Measurements from ENCODE around the gene SLC35G2. TPM values are rescaled to one million over a fixed set of nuclear protein-coding genes. Genes with fewer than 3 reads are reported as not detected.
"Not testable (repeated sequence)": the region's sequence is repeated elsewhere in the genome, so short reads cannot be mapped to it uniquely, and the experiment has no call there.

SLC35G2 gene
- total RNA-seq, 1 donor from 2014 or later: 0.48 TPM

DNA sequence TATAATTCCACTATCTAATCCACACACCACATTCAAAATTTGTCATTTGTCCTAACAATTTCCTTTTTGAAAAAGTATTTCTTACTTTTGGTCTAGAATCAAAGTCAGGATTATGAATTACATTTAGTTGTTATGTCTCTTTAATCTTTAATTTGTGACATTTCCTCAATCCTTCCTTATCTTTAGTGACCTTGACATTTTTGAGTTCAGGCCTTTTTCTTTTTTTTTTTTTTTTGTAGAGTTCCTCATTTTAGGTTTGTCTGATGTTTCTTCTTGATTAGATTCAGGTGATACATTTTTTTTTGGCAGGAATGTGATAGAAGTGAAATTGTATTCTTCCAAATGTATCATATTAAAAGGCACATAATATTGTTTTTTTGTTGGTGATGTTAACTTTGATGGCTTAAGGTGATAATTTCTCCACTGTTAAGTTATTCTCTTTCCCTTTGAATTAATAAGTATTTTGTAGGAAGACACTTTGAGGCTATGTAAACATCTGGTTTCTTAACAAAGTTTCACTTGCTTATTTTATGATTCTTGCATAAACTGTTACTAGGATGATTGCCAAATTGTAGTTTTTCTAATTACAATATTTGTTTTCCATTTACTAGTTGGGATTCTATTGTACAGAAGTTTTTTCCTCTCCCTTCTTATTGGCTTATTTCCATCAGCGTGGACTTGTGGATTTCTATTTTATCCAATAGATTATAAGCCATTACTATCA is 16.3 kb downstream of the SLC35G2 start:
- intact Hi-C loops (cut with micrococcal nuclease): no loop called here

GRCh38 chr3:136835813-136836510 is 17.0 kb downstream of the SLC35G2 start:
- intact Hi-C loops (cut with micrococcal nuclease): no loop called here

DNA sequence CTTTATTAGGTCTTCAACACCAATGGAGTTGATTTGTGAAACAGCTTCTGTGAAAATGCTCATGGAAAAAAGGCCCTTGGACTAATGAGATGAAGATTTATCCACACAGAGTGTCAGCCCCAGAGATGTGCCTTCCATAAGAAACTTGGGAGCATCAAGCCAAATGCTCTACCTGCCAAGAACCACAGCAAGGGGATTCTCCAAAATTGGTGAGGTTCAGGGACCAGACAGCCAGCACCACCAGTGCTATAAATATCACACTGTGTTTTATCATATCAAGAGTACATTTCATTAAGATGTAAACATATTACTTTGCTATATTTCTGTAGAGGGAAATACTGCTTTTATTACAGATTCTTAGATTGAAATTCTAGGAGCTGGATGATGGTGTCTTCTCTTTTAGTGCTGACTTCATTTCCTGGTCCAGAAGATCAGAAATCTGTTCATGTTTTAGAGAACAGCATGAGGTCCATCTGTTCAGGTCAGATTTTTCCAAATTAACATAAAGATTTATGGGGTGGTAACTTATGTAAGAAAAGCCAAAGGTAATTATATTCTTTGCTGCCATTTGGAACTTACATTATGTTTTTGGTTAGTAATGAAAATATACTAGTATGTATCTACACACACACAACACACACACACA is 17.7 kb downstream of the SLC35G2 start:
- intact Hi-C loops (cut with micrococcal nuclease): no loop called here

GRCh38 chr3:136838641-136839555 is 20.0 kb downstream of the SLC35G2 start:
- intact Hi-C loops (cut with micrococcal nuclease): loop anchor here (1.0 kb wide), 1 partner anchor 23 kb away; the partner anchor contains the start of gene NCK1

DNA sequence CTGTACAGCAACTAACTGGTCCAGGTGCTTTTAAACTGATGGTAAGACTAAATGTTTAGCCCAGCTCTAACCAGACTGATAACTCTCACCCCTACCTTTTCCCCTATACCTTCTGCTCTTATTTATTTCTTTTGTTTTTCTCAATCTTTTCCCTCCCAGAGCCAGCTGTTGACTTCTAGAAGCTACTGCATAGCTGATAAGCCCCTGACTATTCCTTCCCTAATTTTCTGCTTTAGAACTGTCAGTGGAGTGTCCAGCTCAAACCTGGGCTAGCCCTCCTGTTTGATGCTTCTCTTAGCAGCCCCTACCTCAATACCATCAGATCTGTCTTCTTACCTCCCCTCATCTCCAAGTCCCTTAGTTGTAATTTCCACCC is 20.6 kb downstream of the SLC35G2 start:
- intact Hi-C loops (cut with micrococcal nuclease): loop anchor here (1.0 kb wide), 1 partner anchor 23 kb away; the partner anchor contains the start of gene NCK1

DNA sequence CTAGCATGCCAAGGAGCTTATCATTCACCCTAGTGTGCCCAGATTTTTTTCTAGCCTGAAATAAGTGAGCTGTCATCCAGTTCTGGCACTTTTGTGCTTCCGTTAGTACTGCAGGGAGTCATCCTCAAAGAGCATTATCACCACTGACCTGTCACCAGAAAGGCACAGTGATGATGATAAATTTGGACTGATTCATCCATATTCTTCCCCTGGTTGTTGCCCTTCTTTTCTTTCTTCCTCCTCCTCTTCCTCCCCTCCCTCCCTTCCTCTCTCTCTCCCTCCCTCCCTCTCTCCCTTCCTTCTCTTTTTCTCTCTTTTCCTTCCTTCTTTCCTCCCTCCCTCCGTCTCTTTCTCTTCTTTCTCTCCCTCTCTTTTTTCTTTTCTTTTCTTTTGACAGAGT is 21.3 kb downstream of the SLC35G2 start:
- intact Hi-C loops (cut with micrococcal nuclease): no loop called here

DNA sequence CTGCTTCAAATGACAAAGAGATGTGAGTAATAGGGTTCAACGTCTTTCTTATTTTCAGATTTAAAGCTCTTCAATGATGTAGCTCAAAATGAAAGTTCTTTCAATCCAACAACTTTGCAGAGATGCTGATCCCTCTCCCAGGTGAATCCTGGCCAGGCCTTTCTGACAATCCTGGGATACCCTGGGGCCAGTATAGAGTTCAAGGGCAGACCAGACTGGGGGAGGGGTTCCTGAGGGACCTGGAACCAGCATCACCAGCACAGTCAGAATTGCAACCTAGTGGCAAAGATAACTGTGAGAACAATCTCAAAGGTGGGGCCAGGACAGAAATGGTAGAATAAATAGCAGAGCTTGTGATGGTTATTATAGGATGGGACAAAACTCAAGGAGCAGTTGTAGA is 23.4 kb downstream of the SLC35G2 start:
- intact Hi-C loops (cut with micrococcal nuclease): no loop called here

DNA sequence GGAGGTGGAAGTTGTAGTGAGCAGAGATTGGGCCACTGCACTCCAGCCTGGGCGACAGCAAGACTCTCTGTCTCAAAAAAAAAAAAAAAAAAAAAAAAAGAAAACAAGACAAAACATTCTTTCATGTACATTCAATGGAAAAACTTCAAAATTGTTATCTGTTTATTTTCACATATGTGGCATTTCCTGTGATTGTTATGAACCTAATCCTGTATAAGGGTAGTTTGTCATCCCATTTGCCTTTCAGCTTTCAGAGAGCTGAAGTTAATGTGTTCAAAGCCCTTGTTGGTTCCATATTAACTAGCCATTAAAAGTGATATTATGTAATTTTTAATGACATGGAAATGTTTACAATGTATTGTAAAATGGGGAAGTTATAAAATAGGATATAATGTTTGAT is 25.8 kb downstream of the SLC35G2 start:
- intact Hi-C loops (cut with micrococcal nuclease): no loop called here

- intact Hi-C loops (cut with micrococcal nuclease): no loop called here
These were observed 33.3 kb downstream of the SLC35G2 start for GRCh38 chr3:136852180-136852579.

DNA sequence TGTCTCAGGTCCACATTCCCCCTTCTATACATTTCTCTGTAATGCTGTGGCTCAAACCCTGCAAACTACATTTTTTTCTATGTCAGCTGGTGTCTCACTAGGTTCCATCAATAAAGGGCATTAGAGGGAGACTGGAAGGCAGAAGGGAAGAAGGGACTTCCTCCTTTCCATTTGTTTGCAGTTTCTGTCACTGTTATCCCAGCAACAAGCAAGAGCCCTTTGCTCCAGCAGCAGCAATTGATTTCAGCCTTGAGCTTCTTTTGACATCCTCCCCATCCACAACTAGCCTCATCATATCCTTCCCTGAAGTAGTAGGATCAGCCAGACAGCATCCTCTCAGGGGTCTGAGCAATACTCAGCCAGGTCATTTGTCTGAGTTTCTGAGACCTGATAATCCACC is 37.7 kb downstream of the SLC35G2 start:
- intact Hi-C loops (cut with micrococcal nuclease): no loop called here

DNA sequence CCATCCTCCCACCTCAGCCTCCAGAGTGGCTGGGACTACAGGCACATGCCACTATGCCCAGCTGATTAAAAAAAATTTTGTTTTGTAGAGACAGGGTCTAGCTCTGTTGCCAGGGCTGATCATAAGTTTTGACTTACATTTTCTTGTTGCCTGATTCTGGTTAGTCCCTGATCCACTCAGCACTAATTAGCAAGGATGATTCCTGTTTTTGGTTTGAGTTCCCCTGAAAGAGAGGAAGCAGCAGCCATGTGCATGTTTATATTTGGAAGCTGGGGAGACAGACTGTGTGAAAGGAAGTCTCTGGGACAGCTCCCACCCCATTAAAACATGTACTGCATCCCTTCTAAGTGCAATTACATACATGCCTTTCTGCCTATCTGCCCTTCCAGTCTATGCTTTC is 39.5 kb downstream of the SLC35G2 start:
- intact Hi-C loops (cut with micrococcal nuclease): no loop called here

DNA sequence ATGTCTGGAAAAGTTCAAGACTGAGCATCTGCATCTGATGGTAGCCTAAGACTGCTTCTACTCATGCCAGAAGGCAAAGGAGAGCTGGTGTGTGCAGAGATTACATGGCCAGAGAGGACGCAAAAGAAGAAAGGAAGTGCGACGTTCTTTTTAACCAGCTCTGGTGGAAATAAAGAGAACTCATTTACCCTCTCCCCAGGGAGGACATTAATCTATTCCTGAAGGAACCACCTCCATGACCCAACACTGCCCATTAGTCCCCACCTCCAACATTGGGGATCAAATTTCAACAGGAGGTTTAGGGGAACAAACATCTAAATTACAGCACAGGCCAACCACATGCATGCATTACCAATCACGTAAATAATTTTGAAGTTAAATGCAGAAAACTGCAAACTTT is 41.6 kb downstream of the SLC35G2 start:
- intact Hi-C loops (cut with micrococcal nuclease): no loop called here

GRCh38 chr3:136861890-136862616 is 43.1 kb downstream of the SLC35G2 start, which contains the start of gene NCK1:
TSS of gene NCK1 (plus strand) at chr3:136862208. CDS start at chr3:136928002, 65,794 bp downstream.
- intact Hi-C loops (cut with micrococcal nuclease): loop anchor here (1.0 to 2.0 kb wide), 8 partner anchors 23 to 666 kb away; partner anchors contain the start of genes MSL2, PCCB, SLC35G2 and STAG1

- intact Hi-C loops (cut with micrococcal nuclease): loop anchor here (1.0 to 2.0 kb wide), 8 partner anchors 23 to 666 kb away; partner anchors contain the start of genes MSL2, PCCB, SLC35G2 and STAG1
These were observed 43.8 kb downstream of the SLC35G2 start for GRCh38 chr3:136862617-136863322.

DNA sequence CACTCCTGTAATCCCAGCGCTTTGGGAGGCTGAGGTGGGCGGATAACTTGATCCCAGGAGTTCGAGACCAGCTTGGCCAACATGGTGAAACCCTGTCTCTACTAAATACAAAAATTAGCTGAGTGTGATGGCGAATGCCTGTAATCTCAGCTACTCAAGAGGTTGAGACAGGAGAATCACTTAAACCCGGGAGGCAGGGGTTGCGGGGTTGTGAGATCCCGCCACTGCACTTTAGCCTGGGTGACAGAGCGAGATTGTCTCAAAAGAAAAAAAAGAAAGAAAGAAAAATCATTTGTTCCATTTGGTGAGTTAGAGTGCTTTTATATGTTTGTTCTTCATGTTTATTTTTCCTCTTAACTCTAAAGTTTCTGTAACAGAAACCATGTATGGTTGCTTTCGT is 50.4 kb downstream of the SLC35G2 start:
- intact Hi-C loops (cut with micrococcal nuclease): no loop called here

GRCh38 chr3:136872258-136872657 is 53.3 kb downstream of the SLC35G2 start:
- intact Hi-C loops (cut with micrococcal nuclease): not testable (repeated sequence)

GRCh38 chr3:136879510-136879909 is 60.6 kb downstream of the SLC35G2 start:
- intact Hi-C loops (cut with micrococcal nuclease): not testable (repeated sequence)

- intact Hi-C loops (cut with micrococcal nuclease): no loop called here
These were observed 63.6 kb downstream of the SLC35G2 start for GRCh38 chr3:136882571-136882970.

GRCh38 chr3:136883967-136884720 is 65.2 kb downstream of the SLC35G2 start:
- intact Hi-C loops (cut with micrococcal nuclease): no loop called here
